Progenitor cell of endocrine pancreas (in vitro differentiated cells): Measurements from ENCODE around the gene ASB6. TPM values are rescaled to one million over a fixed set of nuclear protein-coding genes. Genes with fewer than 3 reads are reported as not detected.

ENCODE experiments used
- DNase-seq: peaks from one replicate; pipeline ENCODE4 v3.0.0; 2021; ENCODE audit warnings: low spot score; ENCODE audit not compliant: unreplicated experiment
- H3K27ac Mint-ChIP-seq: 2 replicates; pipeline ENCODE4 v1.8.0; 2021; ENCODE audit warnings: mild to moderate bottlenecking, moderate library complexity, mixed read lengths
- H3K27me3 Mint-ChIP-seq: 2 replicates; pipeline ENCODE4 v1.8.0; 2021; ENCODE audit warnings: mixed read lengths
- H3K36me3 Mint-ChIP-seq: 2 replicates; pipeline ENCODE4 v1.8.0; 2022; ENCODE audit warnings: mixed read lengths; ENCODE audit not compliant: insufficient read depth
- H3K4me1 Mint-ChIP-seq: 2 replicates; pipeline ENCODE4 v1.8.0; 2021; ENCODE audit warnings: low read depth, mixed read lengths
- H3K4me3 Mint-ChIP-seq: 2 replicates; pipeline ENCODE4 v1.8.0; 2021; ENCODE audit warnings: low read depth, mild to moderate bottlenecking, moderate library complexity, mixed read lengths
- H3K9me3 Mint-ChIP-seq: 2 replicates; pipeline ENCODE4 v1.8.0; 2021; ENCODE audit warnings: low read depth, mixed read lengths
- total RNA-seq: library from RNA; stranded (reverse); gene quantifications from 2 replicates; pipeline ENCODE4 v1.2.1, GENCODE V29; 2021
- TF ChIP-seq, protein P1 (sequence below): fragments of 200-600 bp; sonication (generic); IDR thresholded peaks from one replicate; pipeline ENCODE4 v1.5.0; 2021; ENCODE audit warnings: antibody characterized with exemption, mild to moderate bottlenecking; ENCODE audit not compliant: unreplicated experiment

ASB6 gene
- total RNA-seq, 1 donor from 2014 or later = 19.7 TPM

DNA sequence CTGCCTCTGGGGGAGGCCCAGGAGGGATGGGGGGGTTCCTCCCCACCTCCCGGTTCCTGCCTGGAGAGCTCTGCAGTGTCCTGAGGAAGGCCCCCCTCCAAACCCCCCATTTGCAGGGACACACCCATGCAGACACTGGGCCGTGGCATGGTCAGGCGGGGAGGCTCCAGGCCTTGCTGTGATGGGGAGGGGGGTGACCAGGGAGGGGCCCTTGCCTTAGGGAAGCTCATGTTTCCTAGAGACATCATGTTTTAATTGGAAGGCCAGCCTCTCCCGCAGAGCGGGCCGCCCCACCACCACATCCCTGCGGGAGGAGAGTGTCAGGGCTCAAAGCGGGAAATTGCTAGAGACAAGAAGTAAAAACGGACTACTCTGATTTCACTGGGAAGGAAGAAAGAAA is 35.5 kb upstream of the ASB6 start:
- Mint-ChIP-seq H3K36me3 (no peaks in the 10 kb centered on the region), H3K4me3 (no peak overlapping the region), H3K27ac (no peak overlapping the region), H3K9me3 (no peaks in the 10 kb centered on the region), H3K4me1 (no peaks in the 10 kb centered on the region), H3K27me3 (peaks cover 11% of the 10 kb centered on the region)
- no peak for DNase-seq
- TF ChIP-seq, protein P1, sequence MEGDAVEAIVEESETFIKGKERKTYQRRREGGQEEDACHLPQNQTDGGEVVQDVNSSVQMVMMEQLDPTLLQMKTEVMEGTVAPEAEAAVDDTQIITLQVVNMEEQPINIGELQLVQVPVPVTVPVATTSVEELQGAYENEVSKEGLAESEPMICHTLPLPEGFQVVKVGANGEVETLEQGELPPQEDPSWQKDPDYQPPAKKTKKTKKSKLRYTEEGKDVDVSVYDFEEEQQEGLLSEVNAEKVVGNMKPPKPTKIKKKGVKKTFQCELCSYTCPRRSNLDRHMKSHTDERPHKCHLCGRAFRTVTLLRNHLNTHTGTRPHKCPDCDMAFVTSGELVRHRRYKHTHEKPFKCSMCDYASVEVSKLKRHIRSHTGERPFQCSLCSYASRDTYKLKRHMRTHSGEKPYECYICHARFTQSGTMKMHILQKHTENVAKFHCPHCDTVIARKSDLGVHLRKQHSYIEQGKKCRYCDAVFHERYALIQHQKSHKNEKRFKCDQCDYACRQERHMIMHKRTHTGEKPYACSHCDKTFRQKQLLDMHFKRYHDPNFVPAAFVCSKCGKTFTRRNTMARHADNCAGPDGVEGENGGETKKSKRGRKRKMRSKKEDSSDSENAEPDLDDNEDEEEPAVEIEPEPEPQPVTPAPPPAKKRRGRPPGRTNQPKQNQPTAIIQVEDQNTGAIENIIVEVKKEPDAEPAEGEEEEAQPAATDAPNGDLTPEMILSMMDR = no peak

DNA sequence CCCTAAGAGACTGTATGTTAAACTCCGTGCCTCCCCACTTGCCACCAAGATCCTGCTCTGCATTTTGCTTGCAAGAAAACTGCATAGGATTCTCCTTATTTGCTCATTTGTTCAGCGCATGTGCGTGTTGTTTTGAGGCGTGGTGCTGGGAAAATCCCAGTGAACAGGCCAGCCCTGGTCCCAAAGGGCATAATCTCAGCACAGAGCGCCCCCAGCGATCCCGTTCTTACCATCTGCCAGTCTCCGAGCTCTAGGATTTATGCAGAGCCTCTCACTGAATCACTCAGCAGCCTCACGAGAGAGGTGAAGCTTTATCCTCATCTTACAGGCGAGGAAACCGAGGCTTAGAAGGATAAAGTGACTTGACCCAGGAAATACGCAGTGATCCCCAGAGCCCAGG is 35.0 kb upstream of the ASB6 start:
- Mint-ChIP-seq H3K27me3 (peaks cover 11% of the 10 kb centered on the region), H3K4me1 (no peaks in the 10 kb centered on the region), H3K27ac (peak overlapping the region; percentile 89), H3K36me3 (no peaks in the 10 kb centered on the region), H3K9me3 (no peaks in the 10 kb centered on the region), H3K4me3 (no peak overlapping the region)
- DNase-seq = no peak
- TF ChIP-seq, protein P1 = no peak

DNA sequence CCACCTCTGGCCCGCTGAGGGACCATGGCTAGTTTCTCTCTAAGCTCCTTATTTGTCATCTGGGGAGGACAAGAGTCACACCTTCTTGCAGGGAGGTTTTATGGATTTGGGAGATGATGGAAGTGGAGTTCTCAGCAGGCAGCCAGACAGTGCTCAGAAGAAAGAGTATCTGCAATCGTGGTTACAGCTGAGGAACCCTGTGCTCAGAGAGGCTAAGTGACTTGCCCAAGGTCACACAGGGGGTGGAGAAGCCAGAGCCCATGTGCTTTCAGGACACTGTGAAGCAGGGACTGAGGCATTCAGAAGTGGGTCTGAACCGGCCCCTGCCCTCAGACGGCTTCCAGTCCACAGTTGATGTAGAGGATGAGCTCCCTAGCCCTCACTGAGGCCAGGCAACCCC is 34.3 kb upstream of the ASB6 start:
- no peak overlapping the region for H3K4me3 Mint-ChIP-seq
- no peaks in the 10 kb centered on the region for H3K9me3 Mint-ChIP-seq
- no peaks in the 10 kb centered on the region for H3K4me1 Mint-ChIP-seq
- no peaks in the 10 kb centered on the region for H3K36me3 Mint-ChIP-seq
- peaks cover 11% of the 10 kb centered on the region for H3K27me3 Mint-ChIP-seq
- no peak overlapping the region for H3K27ac Mint-ChIP-seq
- TF ChIP-seq, protein P1 = no peak
- DNase-seq = no peak

DNA sequence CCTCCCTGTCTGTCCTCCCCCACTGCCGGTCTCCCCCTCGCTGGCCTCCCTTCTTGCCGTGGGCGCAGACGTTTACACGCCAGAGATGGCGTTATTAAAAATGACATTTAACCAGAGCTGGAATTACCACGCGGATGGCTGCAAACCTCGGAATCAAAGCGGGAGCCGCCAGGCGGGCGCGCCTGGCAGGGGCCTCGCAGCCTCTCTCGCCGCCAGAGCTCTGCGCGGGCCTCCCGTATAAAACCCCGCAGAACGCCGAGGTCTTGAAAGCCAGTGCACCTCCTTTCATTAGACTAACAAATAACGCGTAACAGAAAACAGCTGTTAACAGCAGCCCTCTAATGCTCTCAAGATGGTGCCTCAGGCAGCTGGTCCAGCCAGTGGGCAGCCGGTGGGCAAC is 33.7 kb upstream of the ASB6 start:
- TF ChIP-seq, protein P1 = no peak
- peaks cover 7% of the 10 kb centered on the region for H3K27me3 Mint-ChIP-seq
- DNase-seq = no peak

DNA sequence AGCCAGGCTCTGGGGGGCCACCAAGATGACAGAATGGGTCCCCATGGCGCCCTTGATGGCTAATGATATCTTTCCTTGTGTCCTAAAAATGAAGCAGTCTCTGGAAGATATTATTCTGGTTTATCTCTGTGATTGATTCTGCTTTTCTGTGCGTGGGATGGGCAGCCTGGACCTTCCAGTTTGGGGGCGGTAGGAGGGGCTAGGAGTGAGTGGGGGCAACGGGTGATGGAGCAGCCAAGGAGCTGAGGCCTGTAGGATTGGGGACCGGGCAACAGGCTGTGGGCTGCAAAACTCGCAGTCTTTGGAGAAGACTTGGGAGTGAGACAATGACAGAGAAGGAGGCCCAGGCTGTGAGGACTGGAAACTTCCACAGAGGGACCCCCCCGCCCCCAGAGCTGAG is 32.3 kb upstream of the ASB6 start:
- Mint-ChIP-seq H3K4me3 (no peak overlapping the region), H3K9me3 (no peaks in the 10 kb centered on the region), H3K27me3 (peaks cover 8% of the 10 kb centered on the region), H3K4me1 (no peaks in the 10 kb centered on the region), H3K27ac (no peak overlapping the region), H3K36me3 (no peaks in the 10 kb centered on the region)
- TF ChIP-seq, protein P1 = no peak
- no peak for DNase-seq

More for the DNA sequence above, 33.7 kb upstream of the ASB6 start:
- Mint-ChIP-seq H3K27ac (no peak overlapping the region), H3K36me3 (no peaks in the 10 kb centered on the region), H3K4me1 (no peaks in the 10 kb centered on the region), H3K9me3 (no peaks in the 10 kb centered on the region), H3K4me3 (no peak overlapping the region)
